Measurements from ENCODE around the gene PRKCA. TPM values are rescaled to one million over a fixed set of nuclear protein-coding genes. Genes with fewer than 3 reads are reported as not detected.

The PRKCA gene
- total RNA-seq, 1 donor from 2014 or later: 6.3 TPM

- no peak for DNase-seq (ENCODE audit: low read depth in 2 of 2)
Observed at GRCh38 chr17:66570447-66571195, 268.2 kb downstream of the PRKCA start.

- DNase-seq (ENCODE audit: low read depth in 2 of 2): no peak
Observed at GRCh38 chr17:66571745-66572144, 269.3 kb downstream of the PRKCA start.

GRCh38 chr17:66573078-66573477 is 270.7 kb downstream of the PRKCA start:
- no peak for DNase-seq (ENCODE audit: low read depth in 2 of 2)

- no peak for DNase-seq (ENCODE audit: low read depth in 2 of 2)
Observed at GRCh38 chr17:66574123-66574522, 271.7 kb downstream of the PRKCA start.

GRCh38 chr17:66576473-66576872 is 274.1 kb downstream of the PRKCA start:
- no peak for DNase-seq (ENCODE audit: low read depth in 2 of 2)

GRCh38 chr17:66577041-66577440 is 274.6 kb downstream of the PRKCA start:
- DNase-seq (ENCODE audit: low read depth in 2 of 2): no peak

GRCh38 chr17:66578781-66579489 is 276.5 kb downstream of the PRKCA start:
- DNase-seq (ENCODE audit: low read depth in 2 of 2): peak; percentile 66 to 81

GRCh38 chr17:66579556-66579955 is 277.1 kb downstream of the PRKCA start:
- DNase-seq (ENCODE audit: low read depth in 2 of 2): no peak

- peak; percentile 47 to 63 for DNase-seq (ENCODE audit: low read depth in 2 of 2)
Observed at GRCh38 chr17:66580184-66580955, 278.0 kb downstream of the PRKCA start.

GRCh38 chr17:66580956-66581391 is 278.6 kb downstream of the PRKCA start:
- DNase-seq (ENCODE audit: low read depth in 2 of 2): peak; percentile 71 to 93

- DNase-seq (ENCODE audit: low read depth in 2 of 2): peak in 1 of 2 donors; percentile 31
Observed at GRCh38 chr17:66582373-66583111, 280.1 kb downstream of the PRKCA start.

GRCh38 chr17:66583112-66583748 is 280.8 kb downstream of the PRKCA start:
- DNase-seq (ENCODE audit: low read depth in 2 of 2): no peak

GRCh38 chr17:66584927-66585326 is 282.5 kb downstream of the PRKCA start:
- no peak for DNase-seq (ENCODE audit: low read depth in 2 of 2)

- no peak for DNase-seq (ENCODE audit: low read depth in 2 of 2)
Observed at GRCh38 chr17:66585472-66585871, 283.1 kb downstream of the PRKCA start.

- no peak for DNase-seq (ENCODE audit: low read depth in 2 of 2)
Observed at GRCh38 chr17:66589892-66590291, 287.5 kb downstream of the PRKCA start.

- no peak for DNase-seq (ENCODE audit: low read depth in 2 of 2)
Observed at GRCh38 chr17:66593116-66593515, 290.7 kb downstream of the PRKCA start.

- DNase-seq (ENCODE audit: low read depth in 2 of 2): no peak
Observed at GRCh38 chr17:66595893-66596292, 293.5 kb downstream of the PRKCA start.

GRCh38 chr17:66602659-66603384 is 300.4 kb downstream of the PRKCA start:
- peak in 1 of 2 donors; percentile 88 for DNase-seq (ENCODE audit: low read depth in 2 of 2)

GRCh38 chr17:66604376-66604775 is 302.0 kb downstream of the PRKCA start:
- DNase-seq (ENCODE audit: low read depth in 2 of 2): no peak

- no peak for DNase-seq (ENCODE audit: low read depth in 2 of 2)
Observed at GRCh38 chr17:66605541-66605940, 303.1 kb downstream of the PRKCA start.

Measured in lung microvascular endothelial cell (primary cell).